B cell (primary cell): Measurements from ENCODE around the gene WNK2. TPM values are rescaled to one million over a fixed set of nuclear protein-coding genes. Genes with fewer than 3 reads are reported as not detected.
A peak's percentile ranks its signal among the peaks of the same experiment; 100 is the strongest.

ENCODE experiments used
- ATAC-seq: fragments of 200-7000 bp; cut with Tn5 transposase; one replicate; pipeline ENCODE4 v1.10.0; 2021; ENCODE audit warnings: low read depth, mild to moderate bottlenecking, moderate number of reproducible peaks, moderate library complexity
- CTCF ChIA-PET: fragments of 350-600 bp; sonication (Branson Sonifier 250); formaldehyde crosslinking; loops from one replicate; lab custom pipeline; 2021; ENCODE audit warnings: antibody characterized with exemption, inconsistent platforms; lab: Charles Lee
- POLR2A ChIA-PET: fragments of 350-600 bp; sonication (Branson Sonifier 250); formaldehyde crosslinking; loops from one replicate; lab custom pipeline; 2021; ENCODE audit warnings: antibody characterized with exemption; lab: Charles Lee
- DNase-seq: peaks from one replicate; pipeline ENCODE4 v3.0.0; 2013
- H2AFZ ChIP-seq: 2 replicates; pipeline ENCODE4 v1.6.1; 2012; ENCODE audit warnings: mild to moderate bottlenecking, low read depth, low read length; ENCODE audit not compliant: insufficient read depth, poor library complexity, severe bottlenecking
- H3K27ac ChIP-seq, 2 donors: 1 replicate in 1 of 2; 2 replicates in 1 of 2; pipeline ENCODE4 v1.5.1; 2012 to 2013; ENCODE audit warnings: low read length in 2 of 2, mild to moderate bottlenecking in 2 of 2, moderate library complexity in 1 of 2
- H3K27me3 ChIP-seq, 4 experiments: fragments of 200-600 bp in 1 of 4; sonication (generic) in 1 of 4; replicated peaks in 1 of 4; 1 replicate in 2 of 4; 2 replicates in 2 of 4; pipeline versions ENCODE4 v1.6.1 to v1.7.0; 2013 to 2016; ENCODE audit warnings: low read length in 3 of 4, mild to moderate bottlenecking in 2 of 4, mixed read lengths in 1 of 4, moderate library complexity in 1 of 4; ENCODE audit not compliant: insufficient read depth in 4 of 4, control insufficient read depth in 3 of 4; ENCODE audit errors: control extremely low read depth in 1 of 4
- H3K36me3 ChIP-seq, 2 experiments: replicated peaks in 1 of 2; 1 replicate in 1 of 2; 2 replicates in 1 of 2; pipeline versions ENCODE4 v1.6.1 to v1.7.1; 2013; ENCODE audit warnings: low read length in 1 of 2; ENCODE audit not compliant: insufficient read depth in 2 of 2, control insufficient read depth in 1 of 2; ENCODE audit errors: control extremely low read depth in 1 of 2, extremely low read depth in 1 of 2
- H3K4me1 ChIP-seq, 2 donors: fragments of 200-600 bp in 1 of 2; sonication (generic) in 1 of 2; 1 replicate in 1 of 2; 2 replicates in 1 of 2; pipeline versions ENCODE4 v1.5.1 to v1.6.1; 2013 to 2017; ENCODE audit warnings: low read length in 2 of 2; ENCODE audit not compliant: control insufficient read depth in 2 of 2, insufficient read depth in 2 of 2
- H3K4me2 ChIP-seq: replicated peaks from 2 replicates; pipeline ENCODE3; 2012; ENCODE audit warnings: mild to moderate bottlenecking, low read depth, low read length; ENCODE audit not compliant: poor library complexity, severe bottlenecking
- H3K4me3 ChIP-seq, 5 experiments: fragments of 200-600 bp in 1 of 5; sonication (generic) in 1 of 5; 1 replicate in 3 of 5; 2 replicates in 2 of 5; pipeline versions ENCODE4 v1.5.1 to v1.7.0; 2011 to 2016; ENCODE audit warnings: low read length in 4 of 5, mild to moderate bottlenecking in 4 of 5, low read depth in 2 of 5, control low read depth in 1 of 5, moderate library complexity in 1 of 5; ENCODE audit not compliant: insufficient read depth in 1 of 5; ENCODE audit errors: control extremely low read depth in 1 of 5, extremely low read depth in 1 of 5
- H3K79me2 ChIP-seq: fragments of 200-600 bp; sonication (generic); one replicate; pipeline ENCODE4 v1.6.0; 2016; ENCODE audit warnings: low read length; ENCODE audit not compliant: control insufficient read depth, insufficient read depth
- H3K9ac ChIP-seq: fragments of 200-600 bp; sonication (generic); 2 replicates; pipeline ENCODE4 v1.6.1; 2017; ENCODE audit warnings: mild to moderate bottlenecking, low read length, moderate library complexity
- H3K9me3 ChIP-seq, 3 donors: one replicate each; pipeline versions ENCODE4 v1.6.1 to v1.7.1; 2013; ENCODE audit warnings: low read length in 2 of 3; ENCODE audit not compliant: control insufficient read depth in 2 of 3, insufficient read depth in 1 of 3; ENCODE audit errors: control extremely low read depth in 1 of 3
- H4K20me1 ChIP-seq: 2 replicates; pipeline ENCODE4 v1.6.0; 2012; ENCODE audit warnings: mild to moderate bottlenecking, low read length; ENCODE audit not compliant: insufficient read depth, control insufficient read depth, poor library complexity, severe bottlenecking
- H3K27ac Mint-ChIP-seq: one replicate; pipeline ENCODE4 v1.8.0; 2021; ENCODE audit warnings: mixed read lengths
- H3K27me3 Mint-ChIP-seq: one replicate; pipeline ENCODE4 v1.8.0; 2021; ENCODE audit warnings: mixed read lengths
- H3K4me1 Mint-ChIP-seq: one replicate; pipeline ENCODE4 v1.8.0; 2021; ENCODE audit warnings: mixed read lengths
- H3K4me3 Mint-ChIP-seq: one replicate; pipeline ENCODE4 v1.8.0; 2021; ENCODE audit warnings: mixed read lengths
- H3K9me3 Mint-ChIP-seq: one replicate; pipeline ENCODE4 v1.8.0; 2022; ENCODE audit warnings: mixed read lengths; ENCODE audit not compliant: insufficient read depth
- CTCF ChIP-seq: fragments of 200-600 bp; IDR thresholded peaks from one replicate; pipeline ENCODE4 v1.8.0; 2022; ENCODE audit warnings: antibody characterized with exemption, mild to moderate bottlenecking
- EZH2 ChIP-seq: IDR thresholded peaks from 2 replicates; pipeline ENCODE4 v1.6.1; 2012; ENCODE audit warnings: borderline replicate concordance, low read depth, mild to moderate bottlenecking, moderate library complexity, low read length; ENCODE audit not compliant: insufficient read depth, poor library complexity, severe bottlenecking
- WGBS: methylation state at CpG from one replicate; pipeline ENCODE4 v1.1.5; 2013; ENCODE audit warnings: missing lambda C conversion rate; ENCODE audit not compliant: insufficient coverage; 5-methylcytosine and 5-hydroxymethylcytosine counted together
- intact Hi-C: fragments of 100-400 bp; cut with micrococcal nuclease; formaldehyde crosslinking; loops from one replicate; pipeline ENCODE4 v1.10.0; 2022
- polyA plus RNA-seq: library from polyadenylated mRNA; depleted of rRNA; stranded (reverse); fragments of >200 nt; gene quantifications from 2 replicates; pipeline ENCODE4 v1.2.3, GENCODE V29; 2012
- total RNA-seq, 2 donors: library from RNA; stranded (reverse); fragments of 120-200 nt in 1 of 2; gene quantifications; 1 replicate in 1 of 2; 2 replicates in 1 of 2; pipeline versions ENCODE4 v1.2.3 to v1.2.4, GENCODE V29; 2013 to 2022

The WNK2 gene
- total and polyA plus RNA-seq, 2 donors (not counting 1 experiment from before 2014, with no cell fraction given), result 0.49 TPM; not detected in 1

DNA sequence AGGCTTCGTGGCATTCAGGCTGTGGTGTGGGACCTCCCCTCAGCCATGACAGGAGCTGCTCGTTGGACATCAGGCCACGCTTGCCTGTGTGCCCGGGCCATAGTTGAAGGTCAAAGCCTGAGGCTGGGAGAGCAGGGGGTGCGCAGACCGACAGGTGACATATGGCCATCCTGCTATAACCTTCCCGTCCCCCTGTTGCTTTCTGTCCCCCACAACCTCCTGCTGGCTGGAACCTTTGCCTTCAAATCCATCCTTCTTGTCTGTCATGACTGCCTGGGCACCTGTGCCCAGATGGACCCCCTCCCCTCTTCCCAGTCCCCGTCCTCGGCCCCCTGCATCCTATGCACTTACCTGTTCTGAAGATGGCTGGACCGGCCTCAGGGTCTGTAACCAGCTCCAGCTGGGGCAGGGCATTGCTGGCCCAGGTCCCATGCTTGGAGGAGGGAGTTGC lies 83.2 kb downstream of the WNK2 start:
- Histone ChIP-seq H4K20me1 (no peaks in the 10 kb centered on the region), H3K4me3 (no peak overlapping the region), H3K9ac (no peak overlapping the region), H3K4me2 (no peak overlapping the region), H3K27ac (no peak overlapping the region), H3K36me3 (no peaks in the 10 kb centered on the region), H3K4me1 (peaks cover 41 to 47% of the 10 kb centered on the region in 2 donors), H3K9me3 (peaks cover 0 to 4% (median 2%) of the 10 kb centered on the region in 3 donors), H3K27me3 (peaks cover 0 to 6% (median 1%) of the 10 kb centered on the region in 4 experiments), H2AFZ (no peak overlapping the region), H3K79me2 (no peaks in the 10 kb centered on the region)
- intact Hi-C loops, result no loop called here
- CTCF ChIA-PET, result no interaction called here
- Mint-ChIP-seq H3K27me3 (peaks cover 14% of the 10 kb centered on the region), H3K9me3 (no peaks in the 10 kb centered on the region), H3K4me1 (peaks cover 43% of the 10 kb centered on the region), H3K4me3 (no peak overlapping the region), H3K27ac (no peak overlapping the region)
- TF ChIP-seq CTCF (no peak), EZH2 (no peak)
- DNase-seq, result no peak
- no peak for ATAC-seq
- POLR2A ChIA-PET, result no interaction called here
- whole genome bisulfite sequencing, result 99% methylated on average over 10 of the region's 10 CpGs

DNA sequence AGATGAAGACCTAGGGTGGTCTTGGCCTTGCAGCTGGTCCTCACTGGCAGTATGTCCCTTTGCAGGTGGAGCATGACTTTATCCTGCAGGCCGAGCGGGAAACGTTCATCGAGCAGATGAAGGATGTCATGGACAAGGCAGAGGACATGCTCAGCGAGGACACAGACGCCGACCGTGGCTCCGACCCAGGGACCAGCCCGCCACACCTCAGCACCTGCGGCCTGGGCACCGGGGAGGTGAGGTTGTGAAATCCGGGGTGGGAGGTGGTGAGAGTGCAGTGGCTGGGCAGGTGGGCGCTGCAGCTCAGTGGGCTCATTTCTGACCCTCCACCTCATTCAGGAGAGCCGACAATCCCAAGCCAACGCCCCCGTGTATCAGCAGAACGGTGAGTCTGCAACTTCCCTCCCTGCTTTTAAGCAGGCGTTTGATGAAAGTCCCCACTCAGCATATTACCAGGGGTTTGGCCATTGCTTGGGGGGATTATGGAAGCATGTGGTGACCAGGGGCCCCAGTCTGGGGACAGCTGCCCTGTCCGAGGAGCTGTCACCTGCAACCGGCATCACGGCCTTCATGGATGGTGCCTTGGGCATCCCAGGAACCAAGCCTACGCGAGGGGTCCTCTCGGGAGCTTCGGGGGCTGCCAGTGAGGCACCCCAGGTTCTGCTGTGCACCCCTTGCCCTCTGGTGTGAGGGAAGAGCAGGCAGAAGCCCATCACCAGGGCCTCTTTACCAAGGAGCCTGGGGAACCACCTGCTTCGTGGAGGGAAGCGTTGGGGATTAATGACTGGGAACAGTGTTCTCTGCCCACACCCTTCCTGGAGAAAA lies 84.0 kb downstream of the WNK2 start:
- Histone ChIP-seq H3K4me2 (peak overlapping the region; percentile 96), H4K20me1 (no peaks in the 10 kb centered on the region), H3K27me3 (peaks cover 0 to 9% (median 0%) of the 10 kb centered on the region in 4 experiments), H3K4me1 (peaks cover 41 to 47% of the 10 kb centered on the region in 2 donors), H3K79me2 (no peaks in the 10 kb centered on the region), H3K36me3 (no peaks in the 10 kb centered on the region), H3K9ac (peak overlapping the region; percentile 66), H2AFZ (peak overlapping the region; percentile 59), H3K27ac (no peak overlapping the region), H3K9me3 (peaks cover 0 to 4% (median 2%) of the 10 kb centered on the region in 3 donors), H3K4me3 (peak overlapping the region in 4 of 5 experiments; percentile 21 to 63 (median 50))
- 89% methylated on average over 23 of the region's 28 CpGs for WGBS
- H3K27me3 Mint-ChIP-seq, result peaks cover 15% of the 10 kb centered on the region
- POLR2A ChIA-PET, result no interaction called here
- CTCF ChIA-PET, result no interaction called here
- H3K27ac Mint-ChIP-seq, result no peak overlapping the region
- intact Hi-C loops, result no loop called here
- ATAC-seq, result no peak
- TF ChIP-seq EZH2, result no peak
- TF ChIP-seq CTCF, result no peak
- H3K4me3 Mint-ChIP-seq, result peak overlapping the region; percentile 92
- no peaks in the 10 kb centered on the region for H3K9me3 Mint-ChIP-seq
- no peak for DNase-seq
- peaks cover 43% of the 10 kb centered on the region for H3K4me1 Mint-ChIP-seq
